GM18498 (cell line): Measurements from ENCODE around the gene SPDL1.

Experiments
- ATAC-seq: cut with Tn5 transposase; IDR thresholded peaks from one replicate; pipeline ENCODE4 v1.9.1; 2021; ENCODE audit warnings: mild to moderate bottlenecking, moderate library complexity; ENCODE audit not compliant: unreplicated experiment

SPDL1 gene

GRCh38 chr5:169583424-169584220, at the start of gene SPDL1:
TSS of gene SPDL1 (plus strand) at chr5:169583773. CDS start at chr5:169588417, 4,644 bp downstream.
- ATAC-seq, result peak; percentile 93

- ATAC-seq, result no peak
Measured at GRCh38 chr5:169534311-169534880, 49.2 kb upstream of the SPDL1 start.

GRCh38 chr5:169534939-169535338, 48.6 kb upstream of the SPDL1 start:
- ATAC-seq, result no peak

GRCh38 chr5:169538944-169539343, 44.6 kb upstream of the SPDL1 start:
- no peak for ATAC-seq

- ATAC-seq, result no peak
Measured at GRCh38 chr5:169542811-169543210, 40.8 kb upstream of the SPDL1 start.

GRCh38 chr5:169544264-169544950, 39.2 kb upstream of the SPDL1 start:
- no peak for ATAC-seq

- ATAC-seq, result no peak
Measured at GRCh38 chr5:169545762-169546161, 37.8 kb upstream of the SPDL1 start.

GRCh38 chr5:169546346-169546745, 37.2 kb upstream of the SPDL1 start:
- no peak for ATAC-seq

GRCh38 chr5:169547508-169547907, 36.1 kb upstream of the SPDL1 start:
- no peak for ATAC-seq

- ATAC-seq, result no peak
Measured at GRCh38 chr5:169548315-169548714, 35.3 kb upstream of the SPDL1 start.

GRCh38 chr5:169549453-169550100, 34.0 kb upstream of the SPDL1 start:
- no peak for ATAC-seq

- ATAC-seq, result no peak
Measured at GRCh38 chr5:169550227-169550626, 33.3 kb upstream of the SPDL1 start.

- ATAC-seq, result no peak
Measured at GRCh38 chr5:169551146-169551545, 32.4 kb upstream of the SPDL1 start.

GRCh38 chr5:169551696-169552095, 31.9 kb upstream of the SPDL1 start:
- ATAC-seq, result no peak

- ATAC-seq, result peak; percentile 52
Measured at GRCh38 chr5:169554251-169554650, 29.3 kb upstream of the SPDL1 start.

GRCh38 chr5:169557838-169558237, 25.7 kb upstream of the SPDL1 start:
- no peak for ATAC-seq

- ATAC-seq, result no peak
Measured at GRCh38 chr5:169561893-169562292, 21.7 kb upstream of the SPDL1 start.

- ATAC-seq, result no peak
Measured at GRCh38 chr5:169563369-169563768, 20.2 kb upstream of the SPDL1 start.

GRCh38 chr5:169566202-169566601, 17.4 kb upstream of the SPDL1 start:
- no peak for ATAC-seq

GRCh38 chr5:169567079-169567478, 16.5 kb upstream of the SPDL1 start:
- ATAC-seq, result no peak

GRCh38 chr5:169569513-169569912, 14.1 kb upstream of the SPDL1 start:
- ATAC-seq, result no peak
